ENCODE data around the gene CAPZA2. TPM values are rescaled to one million over a fixed set of nuclear protein-coding genes. Genes with fewer than 3 reads are reported as not detected.

Gene CAPZA2
- total and polyA plus RNA-seq, 11 donors: 37.4 to 483 (median 324) TPM

DNA sequence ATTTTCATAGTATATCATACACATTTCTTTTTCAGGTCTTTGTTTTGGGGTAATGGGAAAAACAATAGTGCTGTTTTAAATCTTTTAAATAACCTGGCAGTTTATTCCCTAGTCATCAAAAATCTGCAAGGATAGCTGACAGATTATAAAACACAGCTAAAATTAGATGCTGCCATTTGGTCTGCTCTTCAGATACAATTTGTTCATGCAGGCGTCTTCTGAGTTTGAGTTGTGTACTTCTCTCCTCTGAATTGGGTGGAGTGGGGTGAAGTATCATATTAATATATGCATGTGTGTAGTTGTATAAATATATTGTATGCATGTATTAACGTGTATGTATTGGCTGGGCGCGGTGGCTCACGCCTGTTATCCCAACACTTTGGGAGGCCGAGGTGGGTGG, 48.0 kb downstream of the CAPZA2 start:
- peak overlapping the region in 8 of 12 donors; percentile 5 to 48 (median 20) for H3K27ac ChIP-seq
- DNase-seq: no peak
- H3K9me3 ChIP-seq: peaks cover 0 to 7% (median 0%) of the 10 kb centered on the region in 12 donors
- 88 to 97% (median 92%) methylated on average over 6 of the region's 6 CpGs for WGBS, 4 donors
- peaks cover 0 to 93% (median 83%) of the 10 kb centered on the region in 9 donors for H3K36me3 ChIP-seq
- H3K4me3 ChIP-seq: no peak overlapping the region
- H3K27me3 ChIP-seq: no peaks in the 10 kb centered on the region
- ATAC-seq: peak; percentile 33 to 67 (median 60)
- no peak for TF ChIP-seq POLR2A (IDR thresholded peaks at IDR 0.05)
- TF ChIP-seq, protein P1, sequence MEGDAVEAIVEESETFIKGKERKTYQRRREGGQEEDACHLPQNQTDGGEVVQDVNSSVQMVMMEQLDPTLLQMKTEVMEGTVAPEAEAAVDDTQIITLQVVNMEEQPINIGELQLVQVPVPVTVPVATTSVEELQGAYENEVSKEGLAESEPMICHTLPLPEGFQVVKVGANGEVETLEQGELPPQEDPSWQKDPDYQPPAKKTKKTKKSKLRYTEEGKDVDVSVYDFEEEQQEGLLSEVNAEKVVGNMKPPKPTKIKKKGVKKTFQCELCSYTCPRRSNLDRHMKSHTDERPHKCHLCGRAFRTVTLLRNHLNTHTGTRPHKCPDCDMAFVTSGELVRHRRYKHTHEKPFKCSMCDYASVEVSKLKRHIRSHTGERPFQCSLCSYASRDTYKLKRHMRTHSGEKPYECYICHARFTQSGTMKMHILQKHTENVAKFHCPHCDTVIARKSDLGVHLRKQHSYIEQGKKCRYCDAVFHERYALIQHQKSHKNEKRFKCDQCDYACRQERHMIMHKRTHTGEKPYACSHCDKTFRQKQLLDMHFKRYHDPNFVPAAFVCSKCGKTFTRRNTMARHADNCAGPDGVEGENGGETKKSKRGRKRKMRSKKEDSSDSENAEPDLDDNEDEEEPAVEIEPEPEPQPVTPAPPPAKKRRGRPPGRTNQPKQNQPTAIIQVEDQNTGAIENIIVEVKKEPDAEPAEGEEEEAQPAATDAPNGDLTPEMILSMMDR (IDR thresholded peaks at IDR 0.05): no peak
- peaks cover 0 to 8% (median 0%) of the 10 kb centered on the region in 12 donors for H3K4me1 ChIP-seq
- intact Hi-C loops (cut with DNase I): no loop called here

DNA sequence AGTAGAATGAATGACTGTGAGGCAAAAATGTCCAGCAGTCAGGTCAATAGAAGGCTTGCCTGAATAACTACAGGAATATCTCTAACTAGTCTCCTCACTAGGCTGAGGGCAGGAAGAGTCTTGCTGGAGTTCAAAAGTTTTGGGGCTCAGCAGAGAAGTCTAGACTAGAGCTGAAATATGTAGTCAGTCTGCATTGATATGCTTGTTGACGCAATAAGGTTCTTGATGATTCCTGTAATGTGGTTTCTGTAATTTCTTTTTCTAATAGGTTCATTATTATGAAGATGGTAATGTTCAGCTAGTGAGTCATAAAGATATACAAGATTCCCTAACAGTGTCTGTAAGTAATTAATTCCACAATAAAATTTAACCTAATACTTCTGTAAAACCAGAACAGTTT, 49.4 kb downstream of the CAPZA2 start:
- H3K36me3 ChIP-seq: peaks cover 0 to 94% (median 84%) of the 10 kb centered on the region in 9 donors
- H3K4me1 ChIP-seq: peaks cover 0 to 8% (median 0%) of the 10 kb centered on the region in 12 donors
- ATAC-seq (no peak), DNase-seq (no peak)
- intact Hi-C loops (cut with DNase I): no loop called here
- peaks cover 0 to 7% (median 0%) of the 10 kb centered on the region in 12 donors for H3K9me3 ChIP-seq
- H3K27ac ChIP-seq: peak overlapping the region in 1 of 12 donors; percentile 29
- WGBS, 4 donors: 93 to 100% (median 97%) methylated on average over 1 of the region's 1 CpG
- TF ChIP-seq POLR2A (IDR thresholded peaks at IDR 0.05): no peak
- TF ChIP-seq, protein P1 (IDR thresholded peaks at IDR 0.05): no peak
- no peaks in the 10 kb centered on the region for H3K27me3 ChIP-seq
- no peak overlapping the region for H3K4me3 ChIP-seq

DNA sequence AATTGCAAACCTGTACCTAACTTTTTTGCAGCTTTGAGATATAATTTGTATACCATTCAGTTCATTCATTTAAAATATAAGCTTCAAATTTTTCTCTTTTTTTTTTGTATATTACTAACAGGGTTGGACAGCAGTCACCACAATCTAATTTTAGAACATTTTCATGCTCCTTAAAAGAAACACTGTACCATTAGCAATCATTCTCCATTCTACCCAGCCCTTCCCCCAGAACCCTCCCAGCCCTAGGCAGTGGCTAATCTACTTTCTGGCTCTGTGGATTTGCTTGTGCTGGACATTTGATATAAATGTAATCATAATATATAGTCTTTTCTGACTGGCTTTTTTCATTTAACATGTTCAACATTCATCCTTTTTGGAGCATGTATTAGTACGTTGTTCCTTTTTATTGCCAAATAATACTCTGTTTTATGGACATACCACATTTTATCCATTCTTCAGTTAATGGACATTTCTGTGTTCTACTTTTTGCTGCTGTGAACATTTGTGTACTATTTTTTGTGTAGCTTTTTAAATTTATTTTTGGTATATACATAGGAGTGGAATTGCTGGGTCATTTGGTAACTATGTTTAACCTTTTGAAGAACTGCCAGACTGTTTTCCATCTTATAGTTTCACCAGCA, 50.0 kb downstream of the CAPZA2 start:
- H3K36me3 ChIP-seq: peaks cover 0 to 95% (median 84%) of the 10 kb centered on the region in 9 donors
- ATAC-seq: no peak
- H3K27ac ChIP-seq: no peak overlapping the region
- WGBS, 4 donors: 95 to 99% (median 98%) methylated on average over 1 of the region's 1 CpG
- intact Hi-C loops (cut with DNase I): no loop called here
- H3K27me3 ChIP-seq: no peaks in the 10 kb centered on the region
- TF ChIP-seq, protein P1 (IDR thresholded peaks at IDR 0.05): no peak
- no peak for TF ChIP-seq POLR2A (IDR thresholded peaks at IDR 0.05)
- no peak for DNase-seq
- H3K4me3 ChIP-seq: no peak overlapping the region
- H3K4me1 ChIP-seq: peaks cover 0 to 7% (median 0%) of the 10 kb centered on the region in 12 donors
- H3K9me3 ChIP-seq: peaks cover 0 to 7% (median 0%) of the 10 kb centered on the region in 12 donors

DNA sequence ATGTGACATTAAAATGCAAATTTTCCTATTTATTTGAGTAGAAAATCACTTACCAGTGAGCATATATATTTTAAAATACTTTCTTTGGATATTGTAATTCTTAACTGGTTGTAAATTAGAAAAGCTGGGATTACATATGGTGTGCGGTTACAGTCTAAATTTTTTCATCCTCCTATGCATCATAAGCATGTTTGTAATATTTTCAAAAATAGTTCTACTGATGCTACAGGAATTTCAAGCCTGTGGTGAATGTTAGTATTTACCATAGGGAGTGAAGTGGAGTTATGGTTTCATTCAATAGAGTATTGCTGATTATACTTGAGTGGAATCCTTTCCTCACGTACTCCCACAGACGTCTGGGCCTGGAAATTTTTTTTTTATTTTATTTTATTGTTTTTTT, 56.3 kb downstream of the CAPZA2 start:
- peaks cover 0 to 79% (median 57%) of the 10 kb centered on the region in 9 donors for H3K36me3 ChIP-seq
- intact Hi-C loops (cut with DNase I): no loop called here
- no peak overlapping the region for H3K27ac ChIP-seq
- H3K9me3 ChIP-seq: no peaks in the 10 kb centered on the region
- no peak overlapping the region for H3K4me3 ChIP-seq
- ATAC-seq (no peak), DNase-seq (no peak)
- H3K4me1 ChIP-seq: no peaks in the 10 kb centered on the region
- TF ChIP-seq, protein P1 (IDR thresholded peaks at IDR 0.05): no peak
- 79 to 90% (median 86%) methylated on average over 3 of the region's 3 CpGs for WGBS, 4 donors
- H3K27me3 ChIP-seq: no peaks in the 10 kb centered on the region

Data from heart left ventricle (tissue), 16 donors.